ENCODE results near the gene RNF168.
"Not testable (repeated sequence)": the region's sequence is repeated elsewhere in the genome, so short reads cannot be mapped to it uniquely, and the experiment has no call there.

Gene RNF168
- total RNA-seq, result 61.0 to 90.3 (median 67.2) reads per million in 3 donors

- no peaks in the 10 kb centered on the region for H3K36me3 ChIP-seq (ENCODE audit: control insufficient read depth, insufficient read depth, low read length)
- H3K4me1 ChIP-seq (ENCODE audit: control insufficient read depth, insufficient read depth, low read length, poor library complexity, severe bottlenecking), result peaks cover 12% of the 10 kb centered on the region
- peak; percentile 83 to 89 (median 84) for DNase-seq
- H3K9me3 ChIP-seq (ENCODE audit: control insufficient read depth, low read length), result no peaks in the 10 kb centered on the region
- peak within 1 kb of the TSS; percentile 79 for H3K4me3 ChIP-seq (ENCODE audit: insufficient read depth, low read depth, low read length, poor library complexity, severe bottlenecking)
- peak within 1 kb of the TSS; percentile 80 for H3K27ac ChIP-seq (ENCODE audit: insufficient read depth, low read length, poor library complexity, severe bottlenecking)
- H3K27me3 ChIP-seq (replicated peaks; ENCODE audit: control insufficient read depth, insufficient read depth, low read length, poor library complexity, severe bottlenecking), result no peaks in the 10 kb centered on the region
Measured at GRCh38 chr3:196503196-196504076, at the start of gene RNF168. Gene RNF168, minus strand, starts transcription at chr3:196503768. Its CDS starts 595 bp downstream, at chr3:196503173.

DNA sequence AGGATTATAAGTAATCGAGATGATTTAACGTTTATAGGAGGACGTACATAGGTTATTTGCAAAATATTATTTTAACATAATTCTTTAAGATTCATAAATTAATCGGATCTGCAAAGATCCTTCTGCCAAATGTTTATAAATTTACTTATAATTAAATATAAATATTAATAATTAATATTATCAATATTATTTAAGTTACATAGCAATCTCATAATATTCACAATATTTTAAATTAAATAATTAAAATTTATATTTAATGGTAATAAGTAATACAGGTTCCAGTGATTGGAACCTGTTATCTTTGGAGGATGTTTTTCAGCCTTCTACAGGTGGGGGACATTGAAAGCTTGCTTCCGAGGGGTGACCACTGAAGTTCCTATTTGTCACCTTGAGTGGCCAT is 48.7 kb upstream of the RNF168 start:
- no peak for DNase-seq
- Histone ChIP-seq H3K4me1 (ENCODE audit: control insufficient read depth, insufficient read depth, low read length, poor library complexity, severe bottlenecking) (no peaks in the 10 kb centered on the region), H3K27ac (ENCODE audit: insufficient read depth, low read length, poor library complexity, severe bottlenecking) (no peak overlapping the region), H3K27me3 (replicated peaks; ENCODE audit: control insufficient read depth, insufficient read depth, low read length, poor library complexity, severe bottlenecking) (no peaks in the 10 kb centered on the region), H3K4me3 (ENCODE audit: insufficient read depth, low read depth, low read length, poor library complexity, severe bottlenecking) (no peak overlapping the region), H3K36me3 (ENCODE audit: control insufficient read depth, insufficient read depth, low read length) (no peaks in the 10 kb centered on the region), H3K9me3 (ENCODE audit: control insufficient read depth, low read length) (no peaks in the 10 kb centered on the region)

DNA sequence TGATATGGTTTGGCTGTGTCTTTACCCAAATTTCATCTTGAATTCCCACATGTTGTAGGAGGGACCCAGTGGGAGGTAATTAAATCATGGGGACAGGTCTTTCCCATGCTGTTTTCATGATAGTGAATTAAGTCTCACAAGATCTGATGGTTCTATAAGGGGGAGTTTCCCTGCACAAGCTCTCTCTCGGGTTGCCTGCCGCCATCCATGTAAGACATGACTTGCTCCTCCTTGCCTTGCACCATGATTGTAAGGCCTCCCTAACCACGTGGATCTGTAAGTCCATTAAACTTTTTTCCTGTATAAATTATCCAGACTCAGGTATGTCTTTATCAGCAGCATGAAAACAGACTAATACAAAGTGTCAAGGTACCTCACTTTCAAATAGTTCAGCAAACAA is 46.6 kb upstream of the RNF168 start:
- not testable (repeated sequence) for H3K36me3 ChIP-seq (ENCODE audit: control insufficient read depth, insufficient read depth, low read length); DNase-seq; H3K9me3 ChIP-seq (ENCODE audit: control insufficient read depth, low read length); H3K27ac ChIP-seq (ENCODE audit: insufficient read depth, low read length, poor library complexity, severe bottlenecking); H3K4me3 ChIP-seq (ENCODE audit: insufficient read depth, low read depth, low read length, poor library complexity, severe bottlenecking); H3K27me3 ChIP-seq (replicated peaks; ENCODE audit: control insufficient read depth, insufficient read depth, low read length, poor library complexity, severe bottlenecking); H3K4me1 ChIP-seq (ENCODE audit: control insufficient read depth, insufficient read depth, low read length, poor library complexity, severe bottlenecking)

- DNase-seq; H3K36me3 ChIP-seq (ENCODE audit: control insufficient read depth, insufficient read depth, low read length); H3K27me3 ChIP-seq (replicated peaks; ENCODE audit: control insufficient read depth, insufficient read depth, low read length, poor library complexity, severe bottlenecking); H3K27ac ChIP-seq (ENCODE audit: insufficient read depth, low read length, poor library complexity, severe bottlenecking); H3K4me3 ChIP-seq (ENCODE audit: insufficient read depth, low read depth, low read length, poor library complexity, severe bottlenecking); H3K4me1 ChIP-seq (ENCODE audit: control insufficient read depth, insufficient read depth, low read length, poor library complexity, severe bottlenecking); H3K9me3 ChIP-seq (ENCODE audit: control insufficient read depth, low read length): not testable (repeated sequence)
Measured at GRCh38 chr3:196549312-196549711, 45.7 kb upstream of the RNF168 start.

DNA sequence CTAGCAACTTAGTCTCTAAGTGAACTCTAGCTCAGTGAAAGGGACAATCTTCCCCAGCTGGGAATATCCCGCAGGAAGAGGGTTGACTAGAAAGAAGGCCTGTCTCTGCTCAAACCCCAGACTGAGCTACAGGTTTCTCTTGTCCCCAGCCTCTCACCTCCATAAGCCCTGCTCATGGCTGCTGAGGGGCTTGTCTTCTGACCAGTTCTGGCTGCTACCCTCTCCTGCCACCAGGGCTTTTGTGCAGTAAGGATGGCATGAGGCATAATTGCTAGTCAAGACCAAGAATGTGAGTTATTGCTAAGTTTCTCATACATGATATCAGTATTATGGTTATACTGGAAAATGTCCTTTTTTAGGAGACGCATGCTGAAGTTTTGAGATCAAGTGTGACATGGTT is 43.5 kb upstream of the RNF168 start:
- no peaks in the 10 kb centered on the region for H3K9me3 ChIP-seq (ENCODE audit: control insufficient read depth, low read length)
- H3K27ac ChIP-seq (ENCODE audit: insufficient read depth, low read length, poor library complexity, severe bottlenecking), result no peak overlapping the region
- no peaks in the 10 kb centered on the region for H3K36me3 ChIP-seq (ENCODE audit: control insufficient read depth, insufficient read depth, low read length)

GRCh38 chr3:196546537-196546936 is 43.0 kb upstream of the RNF168 start:
- Histone ChIP-seq H3K36me3 (ENCODE audit: control insufficient read depth, insufficient read depth, low read length) (no peaks in the 10 kb centered on the region), H3K27ac (ENCODE audit: insufficient read depth, low read length, poor library complexity, severe bottlenecking) (no peak overlapping the region), H3K4me3 (ENCODE audit: insufficient read depth, low read depth, low read length, poor library complexity, severe bottlenecking) (no peak overlapping the region), H3K9me3 (ENCODE audit: control insufficient read depth, low read length) (no peaks in the 10 kb centered on the region), H3K27me3 (replicated peaks; ENCODE audit: control insufficient read depth, insufficient read depth, low read length, poor library complexity, severe bottlenecking) (no peaks in the 10 kb centered on the region), H3K4me1 (ENCODE audit: control insufficient read depth, insufficient read depth, low read length, poor library complexity, severe bottlenecking) (no peaks in the 10 kb centered on the region)
- DNase-seq, result no peak

More for the DNA sequence above, 43.5 kb upstream of the RNF168 start:
- H3K4me1 ChIP-seq (ENCODE audit: control insufficient read depth, insufficient read depth, low read length, poor library complexity, severe bottlenecking), result no peaks in the 10 kb centered on the region
- no peaks in the 10 kb centered on the region for H3K27me3 ChIP-seq (replicated peaks; ENCODE audit: control insufficient read depth, insufficient read depth, low read length, poor library complexity, severe bottlenecking)
- DNase-seq, result no peak
- H3K4me3 ChIP-seq (ENCODE audit: insufficient read depth, low read depth, low read length, poor library complexity, severe bottlenecking), result no peak overlapping the region

GRCh38 chr3:196544491-196544992 is 41.0 kb upstream of the RNF168 start:
- no peaks in the 10 kb centered on the region for H3K9me3 ChIP-seq (ENCODE audit: control insufficient read depth, low read length)
- H3K4me3 ChIP-seq (ENCODE audit: insufficient read depth, low read depth, low read length, poor library complexity, severe bottlenecking), result no peak overlapping the region
- H3K4me1 ChIP-seq (ENCODE audit: control insufficient read depth, insufficient read depth, low read length, poor library complexity, severe bottlenecking), result no peaks in the 10 kb centered on the region
- no peaks in the 10 kb centered on the region for H3K27me3 ChIP-seq (replicated peaks; ENCODE audit: control insufficient read depth, insufficient read depth, low read length, poor library complexity, severe bottlenecking)
- H3K36me3 ChIP-seq (ENCODE audit: control insufficient read depth, insufficient read depth, low read length), result no peaks in the 10 kb centered on the region
- no peak overlapping the region for H3K27ac ChIP-seq (ENCODE audit: insufficient read depth, low read length, poor library complexity, severe bottlenecking)
- no peak for DNase-seq

DNA sequence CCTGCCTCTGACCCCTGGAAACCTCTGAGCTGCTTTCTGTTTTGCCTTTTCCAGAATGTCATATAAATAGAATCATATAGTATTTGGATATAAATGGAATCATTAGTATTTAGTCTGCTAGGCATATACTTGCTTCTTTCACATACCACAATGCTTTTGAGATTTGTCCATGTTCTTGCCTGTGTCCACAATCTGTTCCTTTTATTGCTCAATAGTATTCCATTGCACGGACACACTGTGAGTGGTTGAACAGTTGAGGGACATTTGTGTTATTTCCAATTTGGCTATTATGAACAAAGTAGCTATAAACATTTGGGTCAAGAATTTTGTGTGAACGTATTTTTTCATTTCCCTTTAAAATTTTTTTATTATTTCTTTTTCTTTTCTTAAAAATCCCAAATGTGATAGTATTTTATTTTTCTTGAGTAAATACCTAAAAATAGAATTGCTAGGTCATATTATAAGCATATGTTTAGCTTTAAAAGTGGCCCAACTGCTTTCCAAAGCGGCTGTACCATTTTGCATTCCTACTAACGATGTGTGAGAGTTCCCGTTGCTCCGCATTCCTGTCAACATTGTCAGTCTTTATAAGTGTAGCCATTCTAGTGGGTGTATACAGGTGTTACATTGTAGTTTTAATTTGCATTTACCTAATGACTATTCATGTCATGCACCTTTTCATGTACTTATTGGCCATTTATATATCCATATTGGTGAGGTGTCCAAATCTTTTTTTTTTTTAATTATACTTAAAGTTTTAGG is 38.3 kb upstream of the RNF168 start:
- Histone ChIP-seq H3K36me3 (ENCODE audit: control insufficient read depth, insufficient read depth, low read length) (no peaks in the 10 kb centered on the region), H3K4me3 (ENCODE audit: insufficient read depth, low read depth, low read length, poor library complexity, severe bottlenecking) (no peak overlapping the region), H3K27ac (ENCODE audit: insufficient read depth, low read length, poor library complexity, severe bottlenecking) (no peak overlapping the region), H3K9me3 (ENCODE audit: control insufficient read depth, low read length) (no peaks in the 10 kb centered on the region), H3K4me1 (ENCODE audit: control insufficient read depth, insufficient read depth, low read length, poor library complexity, severe bottlenecking) (no peaks in the 10 kb centered on the region), H3K27me3 (replicated peaks; ENCODE audit: control insufficient read depth, insufficient read depth, low read length, poor library complexity, severe bottlenecking) (no peaks in the 10 kb centered on the region)
- DNase-seq, result no peak

DNA sequence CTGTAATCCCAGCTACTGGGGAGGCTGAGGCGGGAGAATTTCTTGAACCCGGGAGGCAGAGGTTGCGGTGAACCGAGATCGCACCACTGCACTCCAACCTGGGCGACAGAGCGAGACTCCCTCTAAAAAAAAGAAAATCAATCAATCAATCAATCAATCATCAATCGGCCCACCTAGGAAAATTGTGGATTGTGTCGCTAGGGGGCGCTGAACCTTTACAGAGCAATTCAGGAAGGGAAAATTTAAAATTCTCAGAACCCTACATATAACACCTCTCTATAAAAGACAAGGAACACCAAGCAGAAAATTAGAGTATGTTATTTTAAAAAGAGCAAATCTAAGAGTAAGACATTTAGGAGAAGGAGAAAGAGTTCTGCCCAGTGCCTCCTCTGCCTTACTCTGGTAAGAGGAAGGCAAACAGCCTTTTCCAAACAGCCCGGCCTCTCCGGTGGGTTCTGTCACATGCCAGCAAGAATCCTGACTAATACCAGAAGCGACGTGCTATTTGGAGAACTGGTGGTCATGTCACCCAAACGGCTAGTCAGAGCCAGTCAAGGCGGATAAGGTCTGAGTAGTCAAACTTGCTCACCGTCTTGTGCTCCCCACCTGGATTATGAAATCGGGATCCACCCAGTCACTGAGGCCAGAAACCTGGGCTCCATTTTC is 33.9 kb upstream of the RNF168 start:
- no peaks in the 10 kb centered on the region for H3K36me3 ChIP-seq (ENCODE audit: control insufficient read depth, insufficient read depth, low read length)
- no peaks in the 10 kb centered on the region for H3K27me3 ChIP-seq (replicated peaks; ENCODE audit: control insufficient read depth, insufficient read depth, low read length, poor library complexity, severe bottlenecking)
- H3K4me1 ChIP-seq (ENCODE audit: control insufficient read depth, insufficient read depth, low read length, poor library complexity, severe bottlenecking), result no peaks in the 10 kb centered on the region
- H3K4me3 ChIP-seq (ENCODE audit: insufficient read depth, low read depth, low read length, poor library complexity, severe bottlenecking), result no peak overlapping the region
- no peaks in the 10 kb centered on the region for H3K9me3 ChIP-seq (ENCODE audit: control insufficient read depth, low read length)
- peak; percentile 28 to 63 (median 34) for DNase-seq
- H3K27ac ChIP-seq (ENCODE audit: insufficient read depth, low read length, poor library complexity, severe bottlenecking), result no peak overlapping the region
